ENCODE data around the gene CYFIP2.

CYFIP2 gene

GRCh38 chr5:157350939-157351801, 85.2 kb downstream of the CYFIP2 start:
- ChIA-PET POLR2A (no interaction called here), CTCF (interaction anchor here (1.2 kb wide), 1 partner anchor 9 kb away, joined by 3 read pairs; no protein-coding TSS in a partner anchor)
- no peak for TF ChIP-seq LEF1 (IDR thresholded peaks at IDR 0.05; ENCODE audit: borderline replicate concordance)
- TF ChIP-seq FOXA1 (IDR thresholded peaks at IDR 0.05) = no peak
- TF ChIP-seq SP1 (IDR thresholded peaks at IDR 0.05) = no peak
- no peak for TF ChIP-seq ZNF384 (IDR thresholded peaks at IDR 0.05)
- no peak for TF ChIP-seq ELF4 (IDR thresholded peaks at IDR 0.05)
- no peak for TF ChIP-seq BHLHE40 (IDR thresholded peaks at IDR 0.05; ENCODE audit: borderline replicate concordance)
- no peak for TF ChIP-seq FOXK2 (IDR thresholded peaks at IDR 0.05)
- no peak for TF ChIP-seq FOXM1 (IDR thresholded peaks at IDR 0.05; ENCODE audit: borderline replicate concordance)
- DNase-seq (ENCODE audit: extremely low spot score) = no peak

DNA sequence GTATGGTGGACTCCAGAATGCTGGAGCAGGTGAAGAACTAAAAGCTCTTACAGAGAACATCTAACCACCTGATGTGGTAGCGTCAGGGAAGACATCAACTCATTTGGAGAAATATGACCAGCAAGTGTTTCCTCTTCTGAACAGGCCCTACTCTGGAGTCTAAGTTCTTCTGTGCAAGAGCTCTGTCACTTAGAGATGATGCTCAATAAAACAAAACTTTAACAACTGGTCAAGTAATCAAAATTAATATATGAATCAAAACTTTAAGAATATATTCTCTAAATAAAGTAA, 85.8 kb downstream of the CYFIP2 start:
- CTCF ChIA-PET = interaction anchor here (0.6 to 1.2 kb wide), 2 partner anchors 9 to 101 kb away, joined by 3 read pairs; no protein-coding TSS in a partner anchor
- POLR2A ChIA-PET = no interaction called here
- no peak for DNase-seq (ENCODE audit: extremely low spot score)
- TF ChIP-seq, protein P1, sequence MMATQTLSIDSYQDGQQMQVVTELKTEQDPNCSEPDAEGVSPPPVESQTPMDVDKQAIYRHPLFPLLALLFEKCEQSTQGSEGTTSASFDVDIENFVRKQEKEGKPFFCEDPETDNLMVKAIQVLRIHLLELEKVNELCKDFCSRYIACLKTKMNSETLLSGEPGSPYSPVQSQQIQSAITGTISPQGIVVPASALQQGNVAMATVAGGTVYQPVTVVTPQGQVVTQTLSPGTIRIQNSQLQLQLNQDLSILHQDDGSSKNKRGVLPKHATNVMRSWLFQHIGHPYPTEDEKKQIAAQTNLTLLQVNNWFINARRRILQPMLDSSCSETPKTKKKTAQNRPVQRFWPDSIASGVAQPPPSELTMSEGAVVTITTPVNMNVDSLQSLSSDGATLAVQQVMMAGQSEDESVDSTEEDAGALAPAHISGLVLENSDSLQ (IDR thresholded peaks at IDR 0.05) = no peak
- TF ChIP-seq FOXA1 (IDR thresholded peaks at IDR 0.05) (no peak), LEF1 (IDR thresholded peaks at IDR 0.05; ENCODE audit: borderline replicate concordance) (no peak), L3MBTL2 (conservative IDR thresholded peaks at IDR 0.05) (no peak), CTBP1 (IDR thresholded peaks at IDR 0.05; ENCODE audit: borderline replicate concordance) (no peak)

DNA sequence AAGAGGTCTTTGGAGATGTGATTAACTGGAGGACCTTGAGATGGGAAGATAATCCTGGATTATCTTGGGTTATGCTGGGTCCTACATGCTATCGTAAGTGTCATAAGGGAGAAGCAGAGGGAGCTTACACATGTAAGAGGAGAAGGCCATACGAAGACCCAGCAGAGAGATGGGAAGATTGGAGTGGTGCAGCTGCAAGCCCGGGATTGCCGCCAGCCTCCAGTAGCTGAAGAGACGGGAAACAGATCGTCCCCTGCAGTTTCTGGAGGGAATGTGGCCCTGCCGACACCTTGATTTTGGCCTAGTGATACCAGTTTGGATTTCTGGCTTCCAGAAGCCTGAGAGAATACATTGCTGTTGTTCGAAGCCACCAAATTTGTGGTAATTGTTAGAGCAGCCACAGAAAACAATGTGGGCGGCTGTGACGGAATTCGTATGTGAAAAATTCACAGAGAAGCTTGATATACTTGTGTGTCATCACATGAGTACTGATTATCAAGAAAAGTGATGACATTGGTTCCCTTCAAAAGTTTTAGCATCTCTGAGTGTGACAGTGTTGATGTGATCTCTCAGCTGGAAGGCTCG, 86.9 kb downstream of the CYFIP2 start:
- CTCF ChIA-PET = interaction anchor here (0.5 to 1.5 kb wide), 2 partner anchors 8 to 487 kb away, joined by 4 to 5 read pairs; a partner anchor contains a TSS
- POLR2A ChIA-PET = no interaction called here
- no peak for DNase-seq (ENCODE audit: extremely low spot score)
- TF ChIP-seq SUZ12 (IDR thresholded peaks at IDR 0.05) = no peak
- TF ChIP-seq LEF1 (IDR thresholded peaks at IDR 0.05; ENCODE audit: borderline replicate concordance) = no peak
- TF ChIP-seq FOXM1 (IDR thresholded peaks at IDR 0.05; ENCODE audit: borderline replicate concordance) = no peak
- no peak for TF ChIP-seq L3MBTL2 (conservative IDR thresholded peaks at IDR 0.05)
- TF ChIP-seq HDGF (IDR thresholded peaks at IDR 0.05; ENCODE audit: borderline replicate concordance) = no peak
- TF ChIP-seq BHLHE40 (IDR thresholded peaks at IDR 0.05; ENCODE audit: borderline replicate concordance) = no peak
- no peak for TF ChIP-seq ZNF384 (IDR thresholded peaks at IDR 0.05)
- no peak for TF ChIP-seq FOXA1 (IDR thresholded peaks at IDR 0.05)

GRCh38 chr5:157354800-157355199, 88.9 kb downstream of the CYFIP2 start:
- no peak for TF ChIP-seq CTBP1 (IDR thresholded peaks at IDR 0.05; ENCODE audit: borderline replicate concordance)
- POLR2A ChIA-PET = no interaction called here
- CTCF ChIA-PET = interaction anchor here (0.5 to 1.6 kb wide), 9 partner anchors 12 to 1359 kb away, joined by 3 to 6 read pairs (median 3); partner anchors contain the start of gene LSM11
- DNase-seq (ENCODE audit: extremely low spot score) = no peak

DNA sequence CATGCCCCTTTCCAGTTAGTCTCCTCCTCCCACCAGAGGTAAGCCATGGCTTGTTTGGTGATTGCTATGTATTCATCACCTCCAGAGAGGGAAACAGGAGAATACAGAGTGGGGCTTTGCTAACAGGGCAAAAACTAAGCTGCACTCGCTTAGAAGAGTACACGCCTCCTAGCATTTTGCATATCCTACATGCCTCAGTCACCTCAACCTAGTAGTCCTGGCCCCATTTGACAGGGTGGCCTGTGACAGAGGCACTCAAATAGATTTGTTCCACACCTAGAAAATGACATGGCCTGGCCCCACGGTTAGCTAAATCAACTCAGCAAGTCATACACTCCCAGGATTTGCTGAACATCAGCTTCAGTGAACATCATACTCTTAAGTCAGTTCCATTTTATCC, 90.7 kb downstream of the CYFIP2 start:
- TF ChIP-seq ARNT (IDR thresholded peaks at IDR 0.05) (no peak), ELF4 (IDR thresholded peaks at IDR 0.05) (no peak), LEF1 (IDR thresholded peaks at IDR 0.05; ENCODE audit: borderline replicate concordance) (no peak), CTBP1 (IDR thresholded peaks at IDR 0.05; ENCODE audit: borderline replicate concordance) (no peak), HDGF (IDR thresholded peaks at IDR 0.05; ENCODE audit: borderline replicate concordance) (no peak), ZNF384 (IDR thresholded peaks at IDR 0.05) (no peak), BHLHE40 (IDR thresholded peaks at IDR 0.05; ENCODE audit: borderline replicate concordance) (no peak), NFRKB (IDR thresholded peaks at IDR 0.05) (no peak), SP1 (IDR thresholded peaks at IDR 0.05) (no peak), FOXM1 (IDR thresholded peaks at IDR 0.05; ENCODE audit: borderline replicate concordance) (no peak), TARDBP (IDR thresholded peaks at IDR 0.05) (no peak), L3MBTL2 (conservative IDR thresholded peaks at IDR 0.05) (no peak)
- TF ChIP-seq, protein P1 (IDR thresholded peaks at IDR 0.05) = no peak
- ChIA-PET POLR2A (no interaction called here), CTCF (interaction anchor here (1.0 to 1.3 kb wide), 2 partner anchors 9 to 14 kb away, joined by 3 to 5 read pairs; no protein-coding TSS in a partner anchor)
- no peak for DNase-seq (ENCODE audit: extremely low spot score)

GRCh38 chr5:157357823-157358222, 91.9 kb downstream of the CYFIP2 start:
- DNase-seq (ENCODE audit: extremely low spot score) = no peak
- ChIA-PET POLR2A (no interaction called here), CTCF (no interaction called here)
- TF ChIP-seq SP1 (IDR thresholded peaks at IDR 0.05) = no peak
- no peak for TF ChIP-seq ELF4 (IDR thresholded peaks at IDR 0.05)
- TF ChIP-seq CTBP1 (IDR thresholded peaks at IDR 0.05; ENCODE audit: borderline replicate concordance) = no peak
- TF ChIP-seq SUZ12 (IDR thresholded peaks at IDR 0.05) = no peak

- TF ChIP-seq SP1 (IDR thresholded peaks at IDR 0.05) (no peak), ELF4 (IDR thresholded peaks at IDR 0.05) (no peak), HDGF (IDR thresholded peaks at IDR 0.05; ENCODE audit: borderline replicate concordance) (no peak), SUZ12 (IDR thresholded peaks at IDR 0.05) (no peak), NFRKB (IDR thresholded peaks at IDR 0.05) (no peak), ARNT (IDR thresholded peaks at IDR 0.05) (no peak), FOXK2 (IDR thresholded peaks at IDR 0.05) (no peak), ZNF384 (IDR thresholded peaks at IDR 0.05) (no peak), L3MBTL2 (conservative IDR thresholded peaks at IDR 0.05) (no peak), CTBP1 (IDR thresholded peaks at IDR 0.05; ENCODE audit: borderline replicate concordance) (no peak)
- TF ChIP-seq, protein P1 (IDR thresholded peaks at IDR 0.05) = no peak
- no peak for DNase-seq (ENCODE audit: extremely low spot score)
- CTCF ChIA-PET = no interaction called here
- POLR2A ChIA-PET = no interaction called here
Measured at GRCh38 chr5:157358871-157359270, 92.9 kb downstream of the CYFIP2 start.

Data from HEK293T (cell line).